Spleen (tissue), 7 donors: ENCODE data around the gene AGTPBP1.

Experiments
- POLR2A ChIP-seq, 3 donors: fragments of 450-650 bp; IDR thresholded peaks; one replicate each; pipeline ENCODE4 v1.5.1; 2017; ENCODE audit warnings: antibody characterized with exemption in 3 of 3, mild to moderate bottlenecking in 1 of 3
- POLR2AphosphoS5 ChIP-seq, 3 donors: sonication (generic); formaldehyde crosslinking; IDR thresholded peaks; one replicate each; pipeline ENCODE4 v1.5.1; 2017; ENCODE audit warnings: antibody characterized with exemption in 3 of 3
- TF ChIP-seq, protein P1 (sequence below), 11 experiments: fragments of 200-600 bp in 7 of 11; fragments of 450-650 bp in 4 of 11; sonication (generic) in 4 of 11; IDR thresholded peaks in 8 of 11; conservative IDR thresholded peaks in 3 of 11; 1 replicate in 7 of 11; 2 replicates in 4 of 11; pipeline versions ENCODE4 v1.4.0 to v1.8.0; 2016 to 2021; ENCODE audit warnings: antibody characterized with exemption in 11 of 11, inconsistent platforms in 4 of 11, mild to moderate bottlenecking in 1 of 11
- donor health status: DM: no; HTN: no; CAD: no; lungs with moderate emphysema.
- donor health status: DM: no; HTN: no; CAD: no.
- donor health status: DM: no; HTN: no; CAD: no.

DNA sequence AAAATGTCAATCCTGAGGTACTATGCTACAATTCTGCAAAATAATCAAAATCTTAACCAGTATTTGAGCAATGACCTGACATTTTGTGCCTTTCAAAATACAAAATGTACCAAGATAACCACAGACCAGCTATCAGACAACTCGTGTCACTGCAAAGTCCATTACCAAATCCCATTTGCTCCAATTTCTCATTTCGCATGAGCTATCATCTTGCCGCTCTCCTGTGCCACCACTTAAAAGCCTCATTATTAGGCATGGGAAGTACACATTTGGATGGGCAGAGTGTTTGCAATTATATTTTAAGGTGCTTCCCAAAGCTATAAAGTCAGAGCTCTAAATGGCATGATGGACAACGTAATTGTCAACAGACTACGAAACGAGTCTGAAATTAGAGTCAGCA lies 205.2 kb downstream of the AGTPBP1 start:
- TF ChIP-seq, protein P1, sequence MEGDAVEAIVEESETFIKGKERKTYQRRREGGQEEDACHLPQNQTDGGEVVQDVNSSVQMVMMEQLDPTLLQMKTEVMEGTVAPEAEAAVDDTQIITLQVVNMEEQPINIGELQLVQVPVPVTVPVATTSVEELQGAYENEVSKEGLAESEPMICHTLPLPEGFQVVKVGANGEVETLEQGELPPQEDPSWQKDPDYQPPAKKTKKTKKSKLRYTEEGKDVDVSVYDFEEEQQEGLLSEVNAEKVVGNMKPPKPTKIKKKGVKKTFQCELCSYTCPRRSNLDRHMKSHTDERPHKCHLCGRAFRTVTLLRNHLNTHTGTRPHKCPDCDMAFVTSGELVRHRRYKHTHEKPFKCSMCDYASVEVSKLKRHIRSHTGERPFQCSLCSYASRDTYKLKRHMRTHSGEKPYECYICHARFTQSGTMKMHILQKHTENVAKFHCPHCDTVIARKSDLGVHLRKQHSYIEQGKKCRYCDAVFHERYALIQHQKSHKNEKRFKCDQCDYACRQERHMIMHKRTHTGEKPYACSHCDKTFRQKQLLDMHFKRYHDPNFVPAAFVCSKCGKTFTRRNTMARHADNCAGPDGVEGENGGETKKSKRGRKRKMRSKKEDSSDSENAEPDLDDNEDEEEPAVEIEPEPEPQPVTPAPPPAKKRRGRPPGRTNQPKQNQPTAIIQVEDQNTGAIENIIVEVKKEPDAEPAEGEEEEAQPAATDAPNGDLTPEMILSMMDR (IDR thresholded peaks at IDR 0.05 in 8 of 11, conservative IDR thresholded peaks at IDR 0.05 in 3 of 11) = no peak
- no peak for TF ChIP-seq POLR2AphosphoS5 (IDR thresholded peaks at IDR 0.05)
- TF ChIP-seq POLR2A (IDR thresholded peaks at IDR 0.05) = no peak
